ENCODE data around the gene IL2RA.

GRCh38 chr10:6074489-6075301, 12.5 kb upstream of the IL2RA start:
- TF ChIP-seq CTCF (IDR thresholded peaks at IDR 0.05 in 2 of 3, conservative IDR thresholded peaks at IDR 0.05 in 1 of 3; ENCODE audit: borderline replicate concordance in 1 of 3, insufficient read depth in 1 of 3, low read depth in 2 of 3, low read length in 2 of 3) = no peak
- no peak for TF ChIP-seq POLR2A (IDR thresholded peaks at IDR 0.05; ENCODE audit: borderline replicate concordance, extremely low read depth, insufficient read depth, insufficient read length)
- TF ChIP-seq MAX (IDR thresholded peaks at IDR 0.05) = no peak

Data from HCT116 (cell line).